ENCODE data around the gene NRM.

GRCh38 chr6:30717129-30717844, 26.5 kb upstream of the NRM start, which contains the start of gene MDC1:
- no peak for TF ChIP-seq CTCF (IDR thresholded peaks at IDR 0.05; ENCODE audit: insufficient read depth, low read length, poor library complexity, severe bottlenecking)
- no peak for TF ChIP-seq EZH2phosphoT487 (conservative IDR thresholded peaks at IDR 0.05; ENCODE audit: low read length)

Measured in SU-DHL-6 (cell line).